Colonic mucosa (tissue), 4 donors: Measurements from ENCODE around the gene PC. TPM values are rescaled to one million over a fixed set of nuclear protein-coding genes. Genes with fewer than 3 reads are reported as not detected.

ENCODE experiments used
- DNase-seq: peaks from one replicate; pipeline ENCODE4 v3.0.0-alpha.2; 2020
- H3K27ac ChIP-seq: fragments of 200-600 bp; one replicate; pipeline ENCODE4 v1.8.0; 2021
- H3K27me3 ChIP-seq: fragments of 200-600 bp; one replicate; pipeline ENCODE4 v1.8.0; 2021
- H3K36me3 ChIP-seq: fragments of 200-600 bp; one replicate; pipeline ENCODE4 v1.8.0; 2021
- H3K4me1 ChIP-seq: fragments of 200-600 bp; one replicate; pipeline ENCODE4 v1.8.0; 2021; ENCODE audit warnings: mild to moderate bottlenecking
- H3K4me3 ChIP-seq: fragments of 200-600 bp; one replicate; pipeline ENCODE4 v1.8.0; 2021
- H3K9ac ChIP-seq, 2 donors: one replicate each; pipeline ENCODE4 v1.7.0; 2013; ENCODE audit warnings: control low read depth in 2 of 2, low read depth in 2 of 2, low read length in 2 of 2
- H3K9me3 ChIP-seq: fragments of 200-600 bp; one replicate; pipeline ENCODE4 v1.8.0; 2021
- intact Hi-C: fragments of 100-400 bp; cut with DNase I; formaldehyde crosslinking; loops from one replicate; pipeline ENCODE4 v1.14.1; 2022
- total RNA-seq, 2 donors: library from RNA; stranded (reverse); fragmentation: NEBNext Ultra II Directional in 1 of 2; extraction: Animal tissue kit (Norgen Biotek cat#: 25700) in 1 of 2; gene quantifications; one replicate each; pipeline ENCODE4 v1.2.1, GENCODE V29; 2021
- TF ChIP-seq, protein P1 (sequence below): fragments of 200-600 bp; IDR thresholded peaks from one replicate; pipeline ENCODE4 v1.8.0; 2022; ENCODE audit warnings: antibody characterized with exemption, mild to moderate bottlenecking
- donor health status: healthy.
- donor health status: DM: no; HTN: no; CAD: no.
- donor health status: DM: no; HTN: no; CAD: no.

The PC gene
- total RNA-seq, 2 donors from 2014 or later, result 47.7 to 60.1 TPM

DNA sequence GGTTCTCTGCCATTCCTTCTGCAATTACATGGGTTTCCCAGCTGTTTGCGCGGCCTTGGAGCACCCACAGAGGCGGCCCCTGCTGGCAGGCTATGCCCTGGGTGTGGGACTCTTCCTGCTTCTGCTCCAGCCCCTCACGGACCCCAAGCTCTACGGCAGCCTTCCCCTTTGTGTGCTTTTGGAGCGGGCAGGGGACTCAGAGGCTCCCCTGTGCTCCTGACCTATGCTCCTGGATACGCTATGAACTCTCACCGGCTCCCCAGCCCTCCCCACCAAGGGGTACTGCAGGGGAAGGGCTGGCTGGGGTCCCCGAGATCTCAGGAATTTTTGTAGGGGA lies 112.3 kb downstream of the PC start:
- TF ChIP-seq, protein P1, sequence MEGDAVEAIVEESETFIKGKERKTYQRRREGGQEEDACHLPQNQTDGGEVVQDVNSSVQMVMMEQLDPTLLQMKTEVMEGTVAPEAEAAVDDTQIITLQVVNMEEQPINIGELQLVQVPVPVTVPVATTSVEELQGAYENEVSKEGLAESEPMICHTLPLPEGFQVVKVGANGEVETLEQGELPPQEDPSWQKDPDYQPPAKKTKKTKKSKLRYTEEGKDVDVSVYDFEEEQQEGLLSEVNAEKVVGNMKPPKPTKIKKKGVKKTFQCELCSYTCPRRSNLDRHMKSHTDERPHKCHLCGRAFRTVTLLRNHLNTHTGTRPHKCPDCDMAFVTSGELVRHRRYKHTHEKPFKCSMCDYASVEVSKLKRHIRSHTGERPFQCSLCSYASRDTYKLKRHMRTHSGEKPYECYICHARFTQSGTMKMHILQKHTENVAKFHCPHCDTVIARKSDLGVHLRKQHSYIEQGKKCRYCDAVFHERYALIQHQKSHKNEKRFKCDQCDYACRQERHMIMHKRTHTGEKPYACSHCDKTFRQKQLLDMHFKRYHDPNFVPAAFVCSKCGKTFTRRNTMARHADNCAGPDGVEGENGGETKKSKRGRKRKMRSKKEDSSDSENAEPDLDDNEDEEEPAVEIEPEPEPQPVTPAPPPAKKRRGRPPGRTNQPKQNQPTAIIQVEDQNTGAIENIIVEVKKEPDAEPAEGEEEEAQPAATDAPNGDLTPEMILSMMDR, result no peak
- no peak overlapping the region for H3K9ac ChIP-seq
- H3K4me3 ChIP-seq, result no peak overlapping the region
- H3K36me3 ChIP-seq, result peaks cover 10% of the 10 kb centered on the region
- no peaks in the 10 kb centered on the region for H3K9me3 ChIP-seq
- H3K4me1 ChIP-seq, result peaks cover 12% of the 10 kb centered on the region
- intact Hi-C loops, result no loop called here
- no peak overlapping the region for H3K27ac ChIP-seq
- no peak for DNase-seq
- H3K27me3 ChIP-seq, result no peaks in the 10 kb centered on the region

DNA sequence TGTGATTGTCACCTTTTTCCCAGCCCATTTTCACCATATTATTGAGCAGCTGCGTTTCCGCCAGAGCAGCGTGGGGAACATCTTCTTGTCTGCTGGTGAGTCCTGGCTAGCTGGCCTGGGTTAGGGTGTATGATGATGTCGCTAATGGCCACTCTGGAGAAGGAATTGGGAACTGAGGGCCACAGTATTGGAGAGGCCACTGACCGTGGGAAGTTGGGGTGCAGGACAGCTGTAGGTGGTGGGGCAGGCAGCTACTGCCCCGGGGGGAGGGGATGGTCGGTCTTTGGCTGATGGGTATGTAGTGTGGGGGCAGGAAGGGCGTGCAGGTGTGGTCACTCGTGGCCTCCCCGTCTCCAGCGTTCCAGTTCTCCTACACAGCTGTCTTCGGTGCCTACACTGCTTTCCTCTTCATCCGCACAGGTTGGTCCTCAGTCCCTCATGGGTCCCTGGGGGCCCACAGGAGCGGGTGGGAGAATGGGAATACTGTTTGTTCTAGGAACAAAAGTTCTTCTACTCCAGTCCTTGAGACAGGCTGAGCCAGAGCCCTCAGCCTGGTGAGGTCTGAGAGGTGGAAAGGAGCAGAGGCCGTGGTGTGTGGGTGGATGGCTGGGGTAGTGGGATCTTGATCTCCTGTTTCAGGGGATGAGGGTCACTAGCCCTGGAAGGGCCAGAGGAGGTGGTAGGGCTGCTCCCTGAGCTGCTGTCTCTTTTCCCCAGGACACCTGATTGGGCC lies 112.9 kb downstream of the PC start:
- Histone ChIP-seq H3K36me3 (peaks cover 10% of the 10 kb centered on the region), H3K9ac (no peak overlapping the region), H3K4me1 (peaks cover 12% of the 10 kb centered on the region), H3K27me3 (no peaks in the 10 kb centered on the region), H3K27ac (no peak overlapping the region), H3K4me3 (no peak overlapping the region), H3K9me3 (no peaks in the 10 kb centered on the region)
- no peak for DNase-seq
- TF ChIP-seq, protein P1, result no peak
- intact Hi-C loops, result no loop called here

DNA sequence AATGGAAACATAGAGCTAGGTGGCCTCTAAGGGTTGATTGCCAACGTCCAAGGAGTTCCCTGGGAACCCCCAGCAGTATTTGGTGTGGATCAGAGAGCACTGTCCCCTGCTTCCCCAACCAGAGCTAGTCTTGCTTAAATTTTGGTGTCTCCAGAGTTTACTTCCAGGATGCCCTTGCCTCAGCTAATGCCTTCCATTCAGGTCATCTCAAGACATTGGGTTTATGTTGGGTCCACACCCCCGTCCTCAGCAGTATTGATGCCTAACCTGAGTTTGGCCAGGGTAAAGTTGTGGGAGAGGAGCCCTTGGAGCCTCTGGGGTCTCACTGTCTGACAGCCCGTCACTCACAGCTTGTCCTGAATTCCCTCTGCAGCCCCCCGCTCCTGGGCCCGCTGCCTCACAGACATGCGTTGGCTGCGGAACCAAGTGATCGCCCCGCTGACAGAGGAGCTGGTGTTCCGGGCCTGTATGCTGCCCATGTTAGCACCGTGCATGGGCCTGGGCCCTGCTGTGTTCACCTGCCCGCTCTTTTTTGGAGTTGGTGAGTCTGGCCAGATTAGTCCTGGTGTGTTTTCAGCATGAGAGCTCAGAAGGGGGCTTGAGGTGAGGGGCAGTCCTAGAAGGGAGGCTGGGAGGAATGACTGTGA lies 113.6 kb downstream of the PC start:
- Histone ChIP-seq H3K4me1 (peaks cover 12% of the 10 kb centered on the region), H3K4me3 (peak overlapping the region; percentile 98), H3K27me3 (no peaks in the 10 kb centered on the region), H3K27ac (no peak overlapping the region), H3K36me3 (peaks cover 10% of the 10 kb centered on the region), H3K9ac (peak overlapping the region in 1 of 2 donors; percentile 100), H3K9me3 (no peaks in the 10 kb centered on the region)
- intact Hi-C loops, result no loop called here
- DNase-seq, result no peak
- TF ChIP-seq, protein P1, result no peak

DNA sequence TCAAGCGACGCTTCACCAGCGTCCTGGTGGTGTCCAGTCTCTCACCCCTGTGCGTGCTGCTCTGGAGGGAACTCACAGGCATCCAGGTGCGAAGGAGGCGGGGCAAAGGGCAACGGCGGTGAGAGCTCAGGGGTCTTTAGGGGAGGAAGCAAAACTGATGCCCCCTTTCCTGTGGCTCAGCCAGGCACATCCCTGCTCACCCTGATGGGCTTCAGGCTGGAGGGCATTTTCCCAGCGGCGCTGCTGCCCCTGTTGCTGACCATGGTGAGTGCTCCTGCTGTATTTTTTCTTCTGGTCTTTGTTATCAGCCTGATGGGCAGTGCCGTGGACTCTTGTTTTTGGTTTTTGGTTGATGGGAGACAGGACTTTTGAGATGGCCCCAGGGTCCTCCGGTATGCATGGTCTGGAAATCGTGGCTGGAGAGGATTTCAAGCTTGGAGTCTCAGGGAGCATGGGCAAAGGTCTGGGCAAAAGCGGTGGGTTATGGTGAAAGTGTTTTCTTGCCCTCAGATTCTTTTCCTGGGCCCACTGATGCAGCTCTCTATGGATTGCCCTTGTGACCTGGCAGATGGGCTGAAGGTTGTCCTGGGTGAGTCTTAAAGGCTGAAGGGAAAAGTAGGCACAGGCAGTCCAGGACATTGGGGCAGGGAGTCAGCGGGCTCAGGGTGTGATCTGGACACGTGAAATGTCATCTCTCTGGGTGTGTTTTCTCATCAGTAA lies 114.2 kb downstream of the PC start:
- DNase-seq, result no peak
- Histone ChIP-seq H3K27ac (peak overlapping the region; percentile 96), H3K36me3 (peaks cover 10% of the 10 kb centered on the region), H3K4me1 (peaks cover 12% of the 10 kb centered on the region), H3K27me3 (no peaks in the 10 kb centered on the region), H3K9ac (peak overlapping the region; percentile 98 to 100), H3K9me3 (no peaks in the 10 kb centered on the region), H3K4me3 (peak overlapping the region; percentile 98)
- intact Hi-C loops, result no loop called here
- TF ChIP-seq, protein P1, result no peak

DNA sequence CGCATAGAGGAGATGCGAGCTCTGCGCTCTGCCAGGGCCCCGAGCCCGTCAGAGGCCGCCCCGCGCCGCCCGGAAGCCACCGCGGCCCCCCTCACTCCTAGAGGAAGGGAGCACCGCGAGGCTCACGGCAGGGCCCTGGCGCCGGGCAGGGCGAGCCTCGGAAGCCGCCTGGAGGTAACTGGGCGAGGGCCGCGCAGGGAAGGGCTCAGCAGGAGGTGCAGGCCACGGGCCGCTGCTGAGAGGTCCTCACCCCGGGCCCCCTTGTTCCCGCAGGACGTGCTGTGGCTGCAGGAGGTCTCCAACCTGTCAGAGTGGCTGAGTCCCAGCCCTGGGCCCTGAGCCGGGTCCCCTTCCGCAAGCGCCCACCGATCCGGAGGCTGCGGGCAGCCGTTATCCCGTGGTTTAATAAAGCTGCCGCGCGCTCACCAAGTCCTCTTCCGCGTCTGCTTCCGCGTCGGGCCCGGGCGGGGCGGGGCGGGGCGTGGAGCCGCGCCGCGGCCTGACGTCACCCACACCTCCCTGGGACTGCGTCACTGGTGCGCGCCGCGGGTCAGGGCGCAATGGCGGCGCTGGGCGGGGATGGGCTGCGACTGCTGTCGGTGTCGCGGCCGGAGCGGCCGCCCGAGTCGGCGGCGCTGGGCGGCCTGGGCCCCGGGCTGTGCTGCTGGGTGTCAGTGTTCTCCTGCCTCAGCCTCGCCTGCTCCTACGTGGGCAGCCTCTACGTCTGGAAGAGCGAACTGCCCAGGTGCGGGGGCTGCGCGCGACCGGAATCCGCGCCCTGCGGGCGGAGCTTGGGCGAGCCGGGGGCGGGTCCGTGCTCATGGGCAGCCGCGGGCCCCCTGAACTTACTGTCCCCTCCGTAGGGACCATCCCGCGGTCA lies 115.0 kb downstream of the PC start, which contains the start of gene RCE1:
TSS of gene RCE1 (plus strand) at position 546 of the 880 bp plus-strand sequence. CDS start at position 561, 15 bp downstream.
- Histone ChIP-seq H3K9me3 (no peaks in the 10 kb centered on the region), H3K27ac (peak within 1 kb of the TSS; percentile 96), H3K4me1 (peaks cover 12% of the 10 kb centered on the region), H3K4me3 (peak within 1 kb of the TSS; percentile 98), H3K27me3 (no peaks in the 10 kb centered on the region), H3K9ac (peak within 1 kb of the TSS; percentile 98 to 100), H3K36me3 (peaks cover 10% of the 10 kb centered on the region)
- intact Hi-C loops, result no loop called here
- TF ChIP-seq, protein P1, result no peak
- DNase-seq, result peak; percentile 89
